K562 (cell line): Measurements from ENCODE around the gene FLOT2. TPM values are rescaled to one million over a fixed set of nuclear protein-coding genes. Genes with fewer than 3 reads are reported as not detected.
A peak's percentile ranks its signal among the peaks of the same experiment; 100 is the strongest.

Source experiments
- KDM5B ChIP-seq: fragments of 200-600 bp; sonication (generic); IDR thresholded peaks from 2 replicates; pipeline ENCODE4 v1.6.1; 2012; ENCODE audit warnings: low read depth, mild to moderate bottlenecking, moderate library complexity, low read length, control low read depth, inconsistent platforms; ENCODE audit not compliant: insufficient replicate concordance
- RNF2 ChIP-seq: sonication (generic); IDR thresholded peaks from 2 replicates; pipeline ENCODE4 v1.6.1; 2016
- ZNF134 ChIP-seq: fragments of 250-450 bp; sonication (Bioruptor Pico); conservative IDR thresholded peaks from 2 replicates; pipeline ENCODE4 v1.4.0; 2020
- ZNF146 ChIP-seq: IDR thresholded peaks from one replicate; pipeline ENCODE4 v1.6.1; 2018; ENCODE audit warnings: missing compliant biosample characterization; ENCODE audit not compliant: unreplicated experiment
- ZNF253 ChIP-seq: fragments of 250-450 bp; sonication (Bioruptor Pico); conservative IDR thresholded peaks from 2 replicates; pipeline ENCODE4 v1.6.1; 2021; ENCODE audit warnings: mild to moderate bottlenecking
- ZNF444 ChIP-seq: fragments of 250-450 bp; sonication (Bioruptor Pico); IDR thresholded peaks from 2 replicates; pipeline ENCODE4 v1.4.0; 2020; ENCODE audit warnings: mild to moderate bottlenecking, moderate library complexity
- polyA plus RNA-seq, 8 experiments: library from polyadenylated mRNA; depleted of rRNA in 4 of 8; stranded (reverse) in 5 of 8; unstranded in 3 of 8; fragments of >200 nt; fragmentation: Nextera tagmentation in 2 of 8; fragmentation: Illumina TruSeq in 1 of 8; extraction: Ambion mirVana in 2 of 8; extraction: Trizol in 1 of 8; gene quantifications; 2 replicates each; pipeline versions ENCODE4 v1.2.1 to v1.2.3, GENCODE V29; 2011 to 2014; ENCODE audit warnings: inconsistent platforms in 1 of 8, missing spikeins in 1 of 8
- total RNA-seq, 7 experiments: library from RNA; depleted of rRNA in 6 of 7; stranded (reverse); fragments of >200 nt in 6 of 7; fragmentation: Illumina TruSeq in 2 of 7; extraction: Trizol in 2 of 7; gene quantifications; 2 replicates each; pipeline versions ENCODE4 v1.2.1 to v1.2.3, GENCODE V29; 2011 to 2021; ENCODE audit warnings: low replicate concordance in 1 of 7
- TF ChIP-seq, protein P1 (sequence below), 3 experiments: fragments of 200-800 bp in 1 of 3; fragments of 250-450 bp in 1 of 3; fragments of 450-650 bp in 1 of 3; sonication (Bioruptor Pico) in 1 of 3; sonication (Bioruptor generic) in 1 of 3; formaldehyde crosslinking in 1 of 3; IDR thresholded peaks; 2 replicates each; pipeline versions ENCODE4 v1.6.1 to v1.8.0; 2016 to 2022; ENCODE audit warnings: mild to moderate bottlenecking in 2 of 3, missing genetic modification characterization in 2 of 3, missing compliant biosample characterization in 1 of 3, moderate library complexity in 1 of 3
- TF ChIP-seq, protein P2 (sequence below): fragments of 450-650 bp; IDR thresholded peaks from 2 replicates; pipeline ENCODE4 v1.7.1; 2018; ENCODE audit warnings: mild to moderate bottlenecking, low read depth; ENCODE audit not compliant: partially characterized antibody
- TF ChIP-seq, protein P3 (sequence below), 2 experiments: fragments of 450-650 bp; IDR thresholded peaks; 2 replicates each; pipeline ENCODE4 v1.6.1; 2016; ENCODE audit warnings: mild to moderate bottlenecking in 2 of 2, borderline replicate concordance in 1 of 2, low read depth in 1 of 2, moderate library complexity in 1 of 2

FLOT2 gene
- total and polyA plus RNA-seq, 9 of the 15 experiments (the other 6 are each of a cell fraction or from before 2014, with no cell fraction given), result 17.5 to 138 (median 41.7) TPM

DNA sequence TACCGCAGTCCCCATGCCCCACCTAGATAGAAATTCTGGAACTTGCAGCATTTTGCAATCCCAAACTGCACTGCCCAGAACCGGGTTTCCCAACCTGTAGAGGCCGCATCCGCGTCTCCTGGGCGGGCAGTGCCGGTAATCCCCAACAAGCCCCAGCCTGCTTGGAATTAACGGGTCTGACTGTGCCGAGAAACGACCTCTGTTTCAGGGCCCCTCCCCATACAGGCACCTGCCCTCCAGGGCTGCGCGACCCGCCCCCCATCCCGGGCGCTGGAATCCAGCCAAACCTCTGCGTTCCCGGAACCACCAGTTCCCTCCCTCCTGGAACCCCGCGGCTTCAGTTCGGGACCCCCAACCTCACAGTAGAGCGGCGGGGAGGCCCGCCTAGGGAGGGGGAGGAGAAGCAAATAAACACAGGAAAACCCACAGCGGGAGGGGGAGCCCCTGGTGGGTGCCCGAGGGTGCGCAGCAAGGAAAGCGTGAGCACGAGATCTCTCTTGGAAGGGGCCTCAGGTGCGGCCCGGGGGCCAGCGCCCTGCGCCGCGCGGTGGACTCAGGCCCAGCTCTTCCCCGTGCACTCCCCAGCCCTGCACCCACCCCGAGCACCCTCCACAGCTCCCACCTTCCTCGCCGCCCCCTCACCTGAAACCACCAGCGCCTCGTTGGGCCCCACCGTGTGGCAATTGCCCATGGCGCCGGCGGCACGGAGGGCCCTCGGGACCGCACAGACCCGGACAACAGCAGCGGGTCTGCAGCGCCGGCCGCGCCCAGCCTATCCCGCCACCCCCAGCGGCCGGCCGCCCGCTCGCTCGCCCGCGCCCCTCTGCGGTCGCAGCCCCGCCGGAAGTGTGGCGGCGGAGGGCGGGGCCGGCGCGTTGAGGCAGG lies at the start of gene FLOT2 (continued):
- TF ChIP-seq, protein P1, sequence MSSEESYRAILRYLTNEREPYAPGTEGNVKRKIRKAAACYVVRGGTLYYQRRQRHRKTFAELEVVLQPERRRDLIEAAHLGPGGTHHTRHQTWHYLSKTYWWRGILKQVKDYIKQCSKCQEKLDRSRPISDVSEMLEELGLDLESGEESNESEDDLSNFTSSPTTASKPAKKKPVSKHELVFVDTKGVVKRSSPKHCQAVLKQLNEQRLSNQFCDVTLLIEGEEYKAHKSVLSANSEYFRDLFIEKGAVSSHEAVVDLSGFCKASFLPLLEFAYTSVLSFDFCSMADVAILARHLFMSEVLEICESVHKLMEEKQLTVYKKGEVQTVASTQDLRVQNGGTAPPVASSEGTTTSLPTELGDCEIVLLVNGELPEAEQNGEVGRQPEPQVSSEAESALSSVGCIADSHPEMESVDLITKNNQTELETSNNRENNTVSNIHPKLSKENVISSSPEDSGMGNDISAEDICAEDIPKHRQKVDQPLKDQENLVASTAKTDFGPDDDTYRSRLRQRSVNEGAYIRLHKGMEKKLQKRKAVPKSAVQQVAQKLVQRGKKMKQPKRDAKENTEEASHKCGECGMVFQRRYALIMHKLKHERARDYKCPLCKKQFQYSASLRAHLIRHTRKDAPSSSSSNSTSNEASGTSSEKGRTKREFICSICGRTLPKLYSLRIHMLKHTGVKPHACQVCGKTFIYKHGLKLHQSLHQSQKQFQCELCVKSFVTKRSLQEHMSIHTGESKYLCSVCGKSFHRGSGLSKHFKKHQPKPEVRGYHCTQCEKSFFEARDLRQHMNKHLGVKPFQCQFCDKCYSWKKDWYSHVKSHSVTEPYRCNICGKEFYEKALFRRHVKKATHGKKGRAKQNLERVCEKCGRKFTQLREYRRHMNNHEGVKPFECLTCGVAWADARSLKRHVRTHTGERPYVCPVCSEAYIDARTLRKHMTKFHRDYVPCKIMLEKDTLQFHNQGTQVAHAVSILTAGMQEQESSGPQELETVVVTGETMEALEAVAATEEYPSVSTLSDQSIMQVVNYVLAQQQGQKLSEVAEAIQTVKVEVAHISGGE (CRISPR knock-in tag; IDR thresholded peaks at IDR 0.05), result 0 out of 6 replicates have a peak, but pooled peaks of 1 of the 3 experiments have one; percentile 56
- peak; percentile 17; the same call in 1 of the 2 replicates for TF ChIP-seq RNF2
- TF ChIP-seq ZNF444 (CRISPR knock-in tag), result no peak
- TF ChIP-seq ZNF253 (CRISPR knock-in tag), result no peak
- peak; percentile 80 for TF ChIP-seq KDM5B
- no peak for TF ChIP-seq ZNF134 (CRISPR knock-in tag)
- no peak for TF ChIP-seq ZNF146 (CRISPR knock-in tag)
- TF ChIP-seq, protein P2, sequence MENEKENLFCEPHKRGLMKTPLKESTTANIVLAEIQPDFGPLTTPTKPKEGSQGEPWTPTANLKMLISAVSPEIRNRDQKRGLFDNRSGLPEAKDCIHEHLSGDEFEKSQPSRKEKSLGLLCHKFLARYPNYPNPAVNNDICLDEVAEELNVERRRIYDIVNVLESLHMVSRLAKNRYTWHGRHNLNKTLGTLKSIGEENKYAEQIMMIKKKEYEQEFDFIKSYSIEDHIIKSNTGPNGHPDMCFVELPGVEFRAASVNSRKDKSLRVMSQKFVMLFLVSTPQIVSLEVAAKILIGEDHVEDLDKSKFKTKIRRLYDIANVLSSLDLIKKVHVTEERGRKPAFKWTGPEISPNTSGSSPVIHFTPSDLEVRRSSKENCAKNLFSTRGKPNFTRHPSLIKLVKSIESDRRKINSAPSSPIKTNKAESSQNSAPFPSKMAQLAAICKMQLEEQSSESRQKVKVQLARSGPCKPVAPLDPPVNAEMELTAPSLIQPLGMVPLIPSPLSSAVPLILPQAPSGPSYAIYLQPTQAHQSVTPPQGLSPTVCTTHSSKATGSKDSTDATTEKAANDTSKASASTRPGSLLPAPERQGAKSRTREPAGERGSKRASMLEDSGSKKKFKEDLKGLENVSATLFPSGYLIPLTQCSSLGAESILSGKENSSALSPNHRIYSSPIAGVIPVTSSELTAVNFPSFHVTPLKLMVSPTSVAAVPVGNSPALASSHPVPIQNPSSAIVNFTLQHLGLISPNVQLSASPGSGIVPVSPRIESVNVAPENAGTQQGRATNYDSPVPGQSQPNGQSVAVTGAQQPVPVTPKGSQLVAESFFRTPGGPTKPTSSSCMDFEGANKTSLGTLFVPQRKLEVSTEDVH, result no peak
- TF ChIP-seq, protein P3, sequence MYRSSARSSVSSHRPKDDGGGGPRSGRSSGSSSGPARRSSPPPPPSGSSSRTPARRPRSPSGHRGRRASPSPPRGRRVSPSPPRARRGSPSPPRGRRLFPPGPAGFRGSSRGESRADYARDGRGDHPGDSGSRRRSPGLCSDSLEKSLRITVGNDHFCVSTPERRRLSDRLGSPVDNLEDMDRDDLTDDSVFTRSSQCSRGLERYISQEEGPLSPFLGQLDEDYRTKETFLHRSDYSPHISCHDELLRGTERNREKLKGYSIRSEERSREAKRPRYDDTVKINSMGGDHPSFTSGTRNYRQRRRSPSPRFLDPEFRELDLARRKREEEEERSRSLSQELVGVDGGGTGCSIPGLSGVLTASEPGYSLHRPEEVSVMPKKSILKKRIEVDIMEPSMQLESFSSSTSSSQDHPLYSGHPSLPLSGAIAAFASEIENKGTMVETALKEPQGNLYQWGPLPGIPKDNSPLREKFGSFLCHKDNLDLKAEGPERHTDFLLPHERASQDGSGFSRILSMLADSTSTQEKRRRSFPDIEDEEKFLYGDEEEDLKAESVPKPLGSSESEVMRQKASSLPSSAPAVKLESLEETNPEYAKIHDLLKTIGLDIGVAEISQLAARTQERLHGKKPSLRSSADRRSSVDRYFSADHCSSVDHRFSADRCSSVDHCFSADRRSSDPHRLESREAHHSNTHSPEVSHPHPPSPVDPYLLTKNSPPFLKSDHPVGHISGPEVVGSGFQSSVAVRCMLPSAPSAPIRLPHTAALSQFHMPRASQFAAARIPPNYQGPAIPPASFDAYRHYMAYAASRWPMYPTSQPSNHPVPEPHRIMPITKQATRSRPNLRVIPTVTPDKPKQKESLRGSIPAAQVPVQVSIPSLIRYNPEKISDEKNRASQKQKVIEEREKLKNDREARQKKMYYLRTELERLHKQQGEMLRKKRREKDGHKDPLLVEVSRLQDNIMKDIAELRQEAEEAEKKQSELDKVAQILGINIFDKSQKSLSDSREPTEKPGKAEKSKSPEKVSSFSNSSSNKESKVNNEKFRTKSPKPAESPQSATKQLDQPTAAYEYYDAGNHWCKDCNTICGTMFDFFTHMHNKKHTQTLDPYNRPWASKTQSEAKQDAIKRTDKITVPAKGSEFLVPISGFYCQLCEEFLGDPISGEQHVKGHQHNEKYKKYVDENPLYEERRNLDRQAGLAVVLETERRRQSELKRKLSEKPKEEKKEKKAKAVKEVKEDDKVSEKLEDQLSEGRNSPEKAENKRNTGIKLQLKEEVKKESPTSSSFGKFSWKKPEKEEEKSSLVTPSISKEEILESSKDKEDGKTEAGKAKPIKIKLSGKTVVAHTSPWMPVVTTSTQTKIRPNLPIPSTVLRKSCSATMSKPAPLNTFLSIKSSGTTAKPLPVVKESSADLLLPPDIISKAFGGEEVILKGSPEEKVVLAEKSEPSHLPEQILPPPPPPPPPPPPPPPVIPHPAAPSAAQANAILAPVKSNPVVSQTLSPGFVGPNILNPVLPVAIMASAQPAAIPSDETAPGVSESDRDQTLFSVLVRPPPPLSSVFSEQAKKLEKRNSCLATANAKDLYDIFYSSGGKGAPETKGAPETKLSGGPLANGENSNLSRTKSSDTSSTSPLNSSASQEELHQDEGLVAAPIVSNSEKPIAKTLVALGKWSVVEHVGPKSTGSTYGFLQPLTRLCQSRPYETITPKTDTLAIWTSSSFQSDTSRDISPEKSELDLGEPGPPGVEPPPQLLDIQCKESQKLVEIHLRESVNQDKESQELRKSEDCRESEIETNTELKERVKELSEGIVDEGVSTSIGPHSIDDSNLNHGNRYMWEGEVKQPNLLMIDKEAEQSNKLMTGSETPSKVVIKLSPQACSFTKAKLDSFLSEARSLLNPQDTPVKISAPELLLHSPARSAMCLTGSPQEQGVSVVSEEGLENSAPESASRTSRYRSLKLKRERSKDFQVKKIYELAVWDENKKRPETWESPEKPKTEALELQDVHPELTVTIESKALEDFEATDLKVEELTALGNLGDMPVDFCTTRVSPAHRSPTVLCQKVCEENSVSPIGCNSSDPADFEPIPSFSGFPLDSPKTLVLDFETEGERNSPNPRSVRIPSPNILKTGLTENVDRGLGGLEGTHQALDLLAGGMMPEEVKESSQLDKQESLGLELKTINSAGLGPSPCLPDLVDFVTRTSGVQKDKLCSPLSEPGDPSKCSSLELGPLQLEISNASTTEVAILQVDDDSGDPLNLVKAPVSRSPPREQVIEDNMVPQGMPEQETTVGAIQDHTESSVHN (IDR thresholded peaks at IDR 0.05; ENCODE audit: borderline replicate concordance in 1 of 2, low read depth in 1 of 2), result no peak
